Embryonic facial prominence (tissue), 1 donor: ENCODE data around the gene PPP2R5A.

ENCODE experiments used
- DNase-seq: peaks from one replicate; pipeline ENCODE4 v3.0.0-alpha.2; 2016; ENCODE audit errors: extremely low spot score

PPP2R5A gene

GRCh38 chr1:212284744-212285684 is at the start of gene PPP2R5A:
Gene PPP2R5A, plus strand, starts transcription at chr1:212285410. Its CDS starts 701 bp downstream, at chr1:212286111.
- DNase-seq = peak; percentile 97

- DNase-seq = no peak
Measured at GRCh38 chr1:212235857-212236256, 49.4 kb upstream of the PPP2R5A start.

GRCh38 chr1:212236664-212237220 is 48.5 kb upstream of the PPP2R5A start:
- no peak for DNase-seq

GRCh38 chr1:212237651-212238050 is 47.6 kb upstream of the PPP2R5A start:
- DNase-seq = no peak

GRCh38 chr1:212238552-212238951 is 46.7 kb upstream of the PPP2R5A start:
- no peak for DNase-seq

- no peak for DNase-seq
Measured at GRCh38 chr1:212241501-212241900, 43.7 kb upstream of the PPP2R5A start.

GRCh38 chr1:212241957-212242287 is 43.3 kb upstream of the PPP2R5A start:
- no peak for DNase-seq

GRCh38 chr1:212242288-212242984 is 42.8 kb upstream of the PPP2R5A start:
- DNase-seq = no peak

GRCh38 chr1:212242985-212243308 is 42.3 kb upstream of the PPP2R5A start:
- DNase-seq = no peak

- DNase-seq = no peak
Measured at GRCh38 chr1:212244441-212244840, 40.8 kb upstream of the PPP2R5A start.

- no peak for DNase-seq
Measured at GRCh38 chr1:212247179-212247721, 38.0 kb upstream of the PPP2R5A start.

- no peak for DNase-seq
Measured at GRCh38 chr1:212247988-212248387, 37.2 kb upstream of the PPP2R5A start.

- no peak for DNase-seq
Measured at GRCh38 chr1:212254853-212255363, 30.3 kb upstream of the PPP2R5A start.

GRCh38 chr1:212255705-212256307 is 29.4 kb upstream of the PPP2R5A start:
- DNase-seq = no peak

GRCh38 chr1:212256369-212256768 is 28.8 kb upstream of the PPP2R5A start:
- no peak for DNase-seq

GRCh38 chr1:212257157-212257556 is 28.1 kb upstream of the PPP2R5A start:
- DNase-seq = no peak

GRCh38 chr1:212259693-212260480 is 25.3 kb upstream of the PPP2R5A start:
- DNase-seq = no peak

GRCh38 chr1:212260557-212261355 is 24.5 kb upstream of the PPP2R5A start:
- DNase-seq = no peak

GRCh38 chr1:212261361-212261929 is 23.8 kb upstream of the PPP2R5A start:
- no peak for DNase-seq

GRCh38 chr1:212267017-212267416 is 18.2 kb upstream of the PPP2R5A start:
- DNase-seq = no peak
